SU-DHL-6 (cell line): Measurements from ENCODE around the gene USB1.

Experiments
- H2AFZ ChIP-seq: fragments of 200-600 bp; sonication (generic); 2 replicates; pipeline ENCODE4 v1.6.1; 2014; ENCODE audit warnings: low read depth, mild to moderate bottlenecking, moderate library complexity, mixed read lengths, antibody characterized with exemption, low read length; ENCODE audit not compliant: severe bottlenecking
- H3F3A ChIP-seq: fragments of 200-600 bp; shearing (Covaris generic); 2 replicates; pipeline ENCODE4 v1.6.0; 2016; ENCODE audit warnings: antibody characterized with exemption, mild to moderate bottlenecking; ENCODE audit not compliant: insufficient read depth
- H3K27ac ChIP-seq: fragments of 200-600 bp; sonication (generic); 2 replicates; pipeline ENCODE4 v1.5.1; 2016; ENCODE audit warnings: low read depth, mild to moderate bottlenecking, low read length, moderate library complexity, mixed read lengths
- H3K27me3 ChIP-seq: fragments of 200-600 bp; sonication (generic), shearing (Covaris generic); 2 replicates; pipeline ENCODE4 v1.6.0; 2014; ENCODE audit warnings: mild to moderate bottlenecking, low read length
- H3K36me3 ChIP-seq: fragments of 200-600 bp; sonication (generic); 2 replicates; pipeline ENCODE4 v1.6.1; 2014; ENCODE audit warnings: mild to moderate bottlenecking, low read length, mixed read lengths
- H3K4me2 ChIP-seq: fragments of 300-600, 200-600 bp; shearing (Covaris generic), sonication (generic); 2 replicates; pipeline ENCODE4 v1.6.0; 2014; ENCODE audit warnings: low read length, low read depth, mild to moderate bottlenecking; ENCODE audit not compliant: poor library complexity, severe bottlenecking
- H3K4me3 ChIP-seq: fragments of 200-600 bp; sonication (generic); 2 replicates; pipeline ENCODE4 v1.5.1; 2014; ENCODE audit warnings: antibody characterized with exemption, low read length, mild to moderate bottlenecking, mixed read lengths; ENCODE audit not compliant: insufficient read depth, poor library complexity, severe bottlenecking
- H3K79me2 ChIP-seq: fragments of 200-600 bp; sonication (generic); 2 replicates; pipeline ENCODE4 v1.6.1; 2014; ENCODE audit warnings: mild to moderate bottlenecking, low read length, moderate library complexity; ENCODE audit not compliant: insufficient read depth
- H3K9ac ChIP-seq: fragments of 200-600 bp; sonication (generic); 2 replicates; pipeline ENCODE4 v1.7.0; 2014; ENCODE audit warnings: mild to moderate bottlenecking, low read length
- H3K9me2 ChIP-seq: fragments of 200-600 bp; sonication (generic); replicated peaks from 2 replicates; pipeline ENCODE4 v1.6.1; 2014; ENCODE audit warnings: low read length; ENCODE audit not compliant: insufficient read depth
- H3K9me3 ChIP-seq: fragments of 200-600 bp; sonication (generic); 2 replicates; pipeline ENCODE4 v1.6.1; 2014; ENCODE audit warnings: low read length, mixed read lengths; ENCODE audit not compliant: insufficient read depth
- H4K20me1 ChIP-seq: fragments of 200-600 bp; sonication (generic); 2 replicates; pipeline ENCODE4 v1.6.1; 2014; ENCODE audit warnings: low read depth, mild to moderate bottlenecking, antibody characterized with exemption, low read length, moderate library complexity, mixed read lengths
- CTCF ChIP-seq: fragments of 200-600 bp; sonication (generic); IDR thresholded peaks from one replicate; pipeline ENCODE4 v1.5.1; 2017; ENCODE audit warnings: antibody characterized with exemption, mild to moderate bottlenecking, low read length, moderate library complexity; ENCODE audit not compliant: insufficient read depth, poor library complexity, severe bottlenecking
- EZH2phosphoT487 ChIP-seq: fragments of 200-600 bp; sonication (generic), shearing (Covaris generic); conservative IDR thresholded peaks from 2 replicates; pipeline ENCODE4 v1.6.1; 2018; ENCODE audit warnings: mild to moderate bottlenecking, antibody characterized with exemption, low read length, moderate library complexity, mixed read lengths

Gene USB1

GRCh38 chr16:58034128-58034685 is 33.0 kb downstream of the USB1 start:
- no peak overlapping the region for H2AFZ ChIP-seq
- H3K4me2 ChIP-seq, result peak overlapping the region; percentile 27
- H3F3A ChIP-seq, result no peaks in the 10 kb centered on the region
- no peak overlapping the region for H3K4me3 ChIP-seq
- no peak overlapping the region for H3K27ac ChIP-seq
- no peaks in the 10 kb centered on the region for H3K9me2 ChIP-seq
- H3K9ac ChIP-seq, result no peak overlapping the region; the same call in 1 of the 2 replicates
- TF ChIP-seq EZH2phosphoT487 (no peak), CTCF (no peak)
- H3K9me3 ChIP-seq, result no peaks in the 10 kb centered on the region
- no peaks in the 10 kb centered on the region for H3K27me3 ChIP-seq
- H4K20me1 ChIP-seq, result no peaks in the 10 kb centered on the region
- no peaks in the 10 kb centered on the region for H3K79me2 ChIP-seq
- no peaks in the 10 kb centered on the region for H3K36me3 ChIP-seq

GRCh38 chr16:58034774-58035173 is 33.6 kb downstream of the USB1 start:
- Histone ChIP-seq H3K4me2 (peak overlapping the region; percentile 27), H2AFZ (no peak overlapping the region), H3K9ac (no peak overlapping the region; the same call in 1 of the 2 replicates), H3K4me3 (no peak overlapping the region), H3K36me3 (no peaks in the 10 kb centered on the region), H3K27me3 (no peaks in the 10 kb centered on the region), H3K9me3 (no peaks in the 10 kb centered on the region), H3F3A (no peaks in the 10 kb centered on the region), H3K9me2 (no peaks in the 10 kb centered on the region), H3K27ac (no peak overlapping the region), H3K79me2 (no peaks in the 10 kb centered on the region), H4K20me1 (no peaks in the 10 kb centered on the region)
- TF ChIP-seq CTCF, result no peak
- TF ChIP-seq EZH2phosphoT487, result no peak

GRCh38 chr16:58035356-58036170 is 34.4 kb downstream of the USB1 start:
- no peak for TF ChIP-seq CTCF
- TF ChIP-seq EZH2phosphoT487, result no peak
- no peaks in the 10 kb centered on the region for H3K9me3 ChIP-seq
- H3K9ac ChIP-seq, result no peak overlapping the region
- H3K79me2 ChIP-seq, result no peaks in the 10 kb centered on the region
- H3K27me3 ChIP-seq, result no peaks in the 10 kb centered on the region
- no peaks in the 10 kb centered on the region for H3K36me3 ChIP-seq
- H3K4me3 ChIP-seq, result no peak overlapping the region
- no peak overlapping the region for H2AFZ ChIP-seq
- no peaks in the 10 kb centered on the region for H3K9me2 ChIP-seq
- no peak overlapping the region for H3K4me2 ChIP-seq
- no peak overlapping the region for H3K27ac ChIP-seq
- no peaks in the 10 kb centered on the region for H3F3A ChIP-seq
- no peaks in the 10 kb centered on the region for H4K20me1 ChIP-seq
